Activated T-cell treated with anti-CD3 and anti-CD28 coated beads, Interleukin-2, amount 50 U/mL, for 24 hours (primary cell): ENCODE data around the gene TM2D3.
A peak's percentile ranks its signal among the peaks of the same experiment; 100 is the strongest.

ENCODE experiments used
- DNase-seq: peaks from one replicate; pipeline ENCODE4 v3.0.0-alpha.2; 2020
- H3K27ac Mint-ChIP-seq: 2 replicates; pipeline ENCODE4 v1.8.0; 2020; ENCODE audit warnings: mild to moderate bottlenecking, mixed read lengths
- H3K27me3 Mint-ChIP-seq: 2 replicates; pipeline ENCODE4 v1.8.0; 2020; ENCODE audit warnings: mixed read lengths
- H3K36me3 Mint-ChIP-seq: 2 replicates; pipeline ENCODE4 v1.8.0; 2020; ENCODE audit warnings: low read depth, mixed read lengths
- H3K4me1 Mint-ChIP-seq: 2 replicates; pipeline ENCODE4 v1.8.0; 2020; ENCODE audit warnings: low read depth, mixed read lengths
- H3K4me3 Mint-ChIP-seq: 2 replicates; pipeline ENCODE4 v1.8.0; 2020; ENCODE audit warnings: mild to moderate bottlenecking, moderate library complexity, mixed read lengths
- H3K9me3 Mint-ChIP-seq: 2 replicates; pipeline ENCODE4 v1.8.0; 2020; ENCODE audit warnings: mixed read lengths

Gene TM2D3, protein sequence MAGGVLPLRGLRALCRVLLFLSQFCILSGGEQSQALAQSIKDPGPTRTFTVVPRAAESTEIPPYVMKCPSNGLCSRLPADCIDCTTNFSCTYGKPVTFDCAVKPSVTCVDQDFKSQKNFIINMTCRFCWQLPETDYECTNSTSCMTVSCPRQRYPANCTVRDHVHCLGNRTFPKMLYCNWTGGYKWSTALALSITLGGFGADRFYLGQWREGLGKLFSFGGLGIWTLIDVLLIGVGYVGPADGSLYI

DNA sequence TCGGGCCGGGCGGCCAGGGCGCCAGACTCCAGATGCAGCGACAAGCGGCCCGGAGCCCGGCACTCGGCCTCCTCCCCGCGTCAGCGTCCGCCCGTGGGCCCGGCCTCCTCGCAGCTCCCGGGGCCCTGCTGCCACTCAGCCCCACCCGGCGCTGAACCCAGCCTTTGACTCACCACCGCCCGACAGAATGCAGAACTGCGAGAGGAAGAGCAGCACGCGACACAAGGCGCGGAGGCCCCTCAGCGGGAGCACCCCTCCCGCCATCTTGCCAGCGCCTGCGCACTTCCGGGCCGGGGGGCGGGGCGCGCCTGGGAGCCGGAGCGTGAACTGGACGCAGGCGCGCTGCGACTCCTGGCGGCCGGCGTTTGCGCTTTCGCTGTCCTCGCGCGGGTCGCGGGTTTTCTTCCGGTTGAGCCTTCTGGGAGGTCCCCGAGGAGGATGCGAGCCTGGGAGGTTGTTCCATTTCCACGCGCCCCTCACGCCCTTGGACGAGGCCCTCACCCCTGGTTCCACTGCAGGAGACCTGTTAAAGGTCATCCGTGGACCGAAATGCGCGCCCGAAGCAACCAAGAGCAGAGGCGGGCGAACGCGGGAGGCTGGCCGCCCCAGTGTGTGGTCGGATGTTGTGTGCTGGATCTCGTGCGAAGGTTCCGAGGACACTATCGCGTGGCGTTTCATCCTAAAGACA lies at the start of gene TM2D3:
TM2D3 (minus strand) TSS at position 284 of the 688 bp plus-strand sequence; CDS start at position 264, 20 bp downstream.
- peaks cover 68% of the 10 kb centered on the region for H3K36me3 Mint-ChIP-seq
- peaks cover 53% of the 10 kb centered on the region for H3K4me1 Mint-ChIP-seq
- no peaks in the 10 kb centered on the region for H3K27me3 Mint-ChIP-seq
- DNase-seq, result peak; percentile 96
- peak within 1 kb of the TSS; percentile 97 for H3K27ac Mint-ChIP-seq
- H3K9me3 Mint-ChIP-seq, result no peaks in the 10 kb centered on the region
- peak within 1 kb of the TSS; percentile 94 for H3K4me3 Mint-ChIP-seq

DNA sequence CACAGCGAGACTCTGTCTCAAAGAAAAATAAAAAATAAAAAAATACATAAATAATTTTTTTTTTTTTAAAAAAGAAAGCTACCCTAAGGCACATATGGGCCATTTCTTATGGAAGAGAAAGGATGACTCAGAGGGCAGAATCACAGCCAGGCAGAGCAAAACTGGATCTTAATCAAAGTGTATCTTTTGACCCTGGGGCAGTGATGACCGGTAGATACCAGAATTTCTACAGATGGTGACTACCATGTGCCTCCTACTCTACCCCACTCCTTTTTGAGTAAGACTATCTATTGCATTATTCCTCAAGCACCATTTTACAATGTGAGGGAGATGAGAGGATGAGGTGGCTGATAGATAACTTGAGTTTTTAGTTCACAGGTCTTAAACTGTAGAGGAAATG lies 46.1 kb upstream of the TM2D3 start:
- Mint-ChIP-seq H3K9me3 (no peaks in the 10 kb centered on the region), H3K36me3 (peaks cover 90% of the 10 kb centered on the region), H3K27ac (no peak overlapping the region), H3K4me1 (peaks cover 37% of the 10 kb centered on the region), H3K27me3 (no peaks in the 10 kb centered on the region), H3K4me3 (no peak overlapping the region)
- no peak for DNase-seq

DNA sequence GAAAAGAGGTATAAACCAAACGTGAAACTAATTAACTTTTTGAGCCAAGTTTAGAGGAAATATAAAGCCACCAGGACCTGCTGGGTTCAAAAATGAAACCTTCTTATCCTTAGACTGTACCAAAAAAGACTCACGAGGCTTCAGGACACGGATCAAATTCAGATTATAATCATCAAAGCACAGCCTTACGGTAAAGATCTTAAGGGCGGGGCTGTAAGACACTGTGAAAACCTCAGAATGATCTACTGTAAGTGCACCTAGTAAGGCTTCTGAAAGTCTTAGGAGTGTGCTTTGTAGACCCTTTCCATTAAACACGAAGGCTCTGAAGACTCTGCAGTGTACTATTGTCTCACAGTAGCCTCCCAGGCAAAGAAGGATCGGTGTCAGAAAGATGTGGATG lies 45.3 kb upstream of the TM2D3 start:
- H3K4me3 Mint-ChIP-seq, result peak overlapping the region; percentile 30

DNA sequence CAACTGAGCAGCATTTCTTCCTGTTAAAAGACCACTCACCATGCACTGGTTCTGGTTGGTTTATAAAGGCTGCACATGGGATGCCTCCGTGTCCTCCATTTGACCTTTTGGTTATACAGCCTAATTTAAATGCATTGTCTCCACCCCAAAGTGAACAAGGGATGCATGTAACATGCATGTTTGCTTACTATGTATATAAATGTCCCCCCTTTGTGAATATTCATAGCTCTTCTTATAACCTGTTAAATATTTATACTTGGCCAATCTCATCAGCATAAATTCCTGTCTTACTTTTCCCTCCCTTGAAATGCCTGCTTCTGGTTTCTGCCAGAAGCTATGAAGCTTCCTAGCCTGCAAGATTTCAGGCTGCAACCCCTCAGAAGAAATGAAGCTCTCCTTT lies 44.6 kb upstream of the TM2D3 start:
- Mint-ChIP-seq H3K27ac (peak overlapping the region; percentile 82), H3K4me3 (no peak overlapping the region), H3K9me3 (no peaks in the 10 kb centered on the region), H3K4me1 (peaks cover 47% of the 10 kb centered on the region), H3K36me3 (peaks cover 88% of the 10 kb centered on the region), H3K27me3 (no peaks in the 10 kb centered on the region)
- DNase-seq, result no peak

More for the DNA sequence above, 45.3 kb upstream of the TM2D3 start:
- DNase-seq, result no peak
- Mint-ChIP-seq H3K9me3 (no peaks in the 10 kb centered on the region), H3K27ac (peak overlapping the region; percentile 82), H3K4me1 (peaks cover 45% of the 10 kb centered on the region), H3K27me3 (no peaks in the 10 kb centered on the region), H3K36me3 (peaks cover 92% of the 10 kb centered on the region)

DNA sequence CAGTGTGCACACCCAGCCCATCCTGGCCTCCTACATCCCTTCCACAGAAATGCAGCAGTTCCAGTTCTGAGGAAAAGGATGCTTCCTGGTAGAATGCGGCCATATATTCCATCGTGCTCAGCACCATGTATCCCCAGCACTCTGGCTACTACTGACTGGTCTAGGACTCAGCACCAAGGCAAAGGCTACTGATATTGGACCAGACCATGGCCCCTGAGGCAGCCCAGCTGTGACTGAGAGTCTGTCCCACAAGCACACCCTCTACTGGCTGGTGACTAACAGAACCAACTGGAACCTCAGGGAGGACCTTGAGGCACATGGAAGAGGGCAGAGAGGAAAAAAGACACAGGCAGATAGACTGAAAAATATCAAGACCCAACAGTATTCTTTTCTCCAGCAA lies 42.1 kb upstream of the TM2D3 start:
- no peak overlapping the region for H3K4me3 Mint-ChIP-seq
- H3K36me3 Mint-ChIP-seq, result peaks cover 75% of the 10 kb centered on the region
- H3K9me3 Mint-ChIP-seq, result no peaks in the 10 kb centered on the region
- no peaks in the 10 kb centered on the region for H3K27me3 Mint-ChIP-seq
- DNase-seq, result no peak
- H3K27ac Mint-ChIP-seq, result peak overlapping the region; percentile 5
- H3K4me1 Mint-ChIP-seq, result peaks cover 58% of the 10 kb centered on the region

DNA sequence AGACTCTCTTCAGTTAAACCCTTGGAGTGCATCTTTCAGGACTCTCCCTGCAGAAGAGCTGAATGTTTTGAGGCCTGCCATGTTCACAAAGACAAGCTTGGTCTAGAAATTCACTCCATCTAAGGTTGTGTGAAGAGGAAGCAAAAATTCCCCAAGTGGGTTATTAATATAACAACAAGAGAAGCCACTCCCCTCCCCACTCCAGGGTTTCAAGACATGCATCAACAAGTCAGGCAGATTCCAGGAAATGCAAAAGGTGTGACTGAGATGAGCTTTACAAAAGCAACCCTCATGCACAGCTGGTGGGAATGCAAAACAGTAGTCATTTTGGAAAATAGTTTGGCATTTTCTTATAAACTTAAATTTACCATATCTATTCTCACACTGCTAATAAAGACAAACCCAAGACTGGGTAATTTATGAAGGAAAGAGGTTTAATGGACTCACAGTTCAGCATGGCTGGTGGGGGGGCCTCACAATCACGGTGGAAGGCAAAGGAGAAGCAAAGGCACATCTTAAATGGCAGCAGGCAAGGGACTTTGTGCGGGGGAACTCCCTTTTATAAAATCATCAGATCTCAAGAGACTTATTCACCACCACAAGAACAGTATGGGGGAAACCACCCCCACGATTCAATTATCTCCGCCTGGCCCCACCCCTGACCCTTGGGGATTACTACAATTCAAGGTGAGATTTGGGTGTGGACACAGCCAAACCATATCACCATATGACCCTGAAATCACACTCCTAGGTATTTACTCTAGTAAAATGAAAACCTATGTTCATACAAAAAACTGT lies 40.8 kb upstream of the TM2D3 start:
- Mint-ChIP-seq H3K4me3 (no peak overlapping the region), H3K36me3 (peaks cover 71% of the 10 kb centered on the region), H3K4me1 (peaks cover 52% of the 10 kb centered on the region)

DNA sequence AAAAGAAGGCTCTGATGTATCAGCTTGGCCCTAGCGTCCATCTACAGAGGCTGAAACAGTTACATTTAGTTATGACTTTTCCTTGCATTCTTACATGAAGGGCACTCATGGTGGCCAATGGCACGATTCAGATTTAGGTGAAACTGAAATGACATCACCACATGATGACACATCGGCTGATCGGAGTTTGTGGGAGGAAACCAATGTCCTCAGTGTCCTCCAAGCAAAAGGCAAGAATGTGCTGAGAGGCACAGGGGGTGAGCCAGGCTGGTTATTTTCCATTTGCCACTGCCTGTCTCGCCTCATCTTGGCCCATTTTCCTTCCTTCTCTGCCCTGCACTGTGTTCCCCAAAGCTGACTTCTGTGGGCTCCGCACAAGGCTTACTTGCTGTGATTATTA lies 37.7 kb upstream of the TM2D3 start:
- peaks cover 67% of the 10 kb centered on the region for H3K36me3 Mint-ChIP-seq
- peak overlapping the region; percentile 3 for H3K27ac Mint-ChIP-seq
- no peak for DNase-seq
- H3K9me3 Mint-ChIP-seq, result no peaks in the 10 kb centered on the region
- H3K27me3 Mint-ChIP-seq, result no peaks in the 10 kb centered on the region
- H3K4me1 Mint-ChIP-seq, result peaks cover 30% of the 10 kb centered on the region
- H3K4me3 Mint-ChIP-seq, result no peak overlapping the region

More for the DNA sequence above, 40.8 kb upstream of the TM2D3 start:
- Mint-ChIP-seq H3K9me3 (no peaks in the 10 kb centered on the region), H3K27me3 (no peaks in the 10 kb centered on the region), H3K27ac (peak overlapping the region; percentile 82)
- no peak for DNase-seq

GRCh38 chr15:101686718-101687117 lies 34.5 kb upstream of the TM2D3 start:
- peaks cover 16% of the 10 kb centered on the region for H3K4me1 Mint-ChIP-seq
- no peak overlapping the region for H3K4me3 Mint-ChIP-seq
- H3K36me3 Mint-ChIP-seq, result peaks cover 70% of the 10 kb centered on the region
- DNase-seq, result no peak
- H3K9me3 Mint-ChIP-seq, result no peaks in the 10 kb centered on the region
- H3K27me3 Mint-ChIP-seq, result no peaks in the 10 kb centered on the region
- H3K27ac Mint-ChIP-seq, result no peak overlapping the region

GRCh38 chr15:101684877-101685276 lies 32.7 kb upstream of the TM2D3 start:
- H3K27me3 Mint-ChIP-seq, result no peaks in the 10 kb centered on the region
- no peak for DNase-seq
- no peak overlapping the region for H3K4me3 Mint-ChIP-seq
- H3K36me3 Mint-ChIP-seq, result peaks cover 82% of the 10 kb centered on the region
- H3K9me3 Mint-ChIP-seq, result no peaks in the 10 kb centered on the region
- H3K27ac Mint-ChIP-seq, result peak overlapping the region; percentile 16
- peaks cover 18% of the 10 kb centered on the region for H3K4me1 Mint-ChIP-seq

DNA sequence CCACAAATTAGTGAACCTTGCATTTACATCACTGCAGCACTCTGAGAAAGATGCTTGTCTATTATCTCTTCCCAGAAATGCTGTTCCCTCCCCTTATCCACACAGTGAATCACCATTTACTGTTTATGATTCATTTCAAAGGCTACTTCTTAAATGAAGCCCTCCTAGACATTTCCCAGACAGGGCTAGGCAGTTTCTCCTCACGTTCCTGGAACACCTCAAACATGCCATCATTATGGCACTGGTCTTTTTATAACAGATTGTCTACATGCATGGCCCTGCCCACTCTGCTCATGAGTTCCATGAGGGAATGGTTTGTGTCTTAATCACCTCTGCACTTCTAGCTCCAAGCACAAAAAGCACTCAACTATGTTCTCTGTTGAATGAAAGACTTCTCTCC lies 32.2 kb upstream of the TM2D3 start:
- no peak for DNase-seq
- H3K27me3 Mint-ChIP-seq, result no peaks in the 10 kb centered on the region
- H3K4me3 Mint-ChIP-seq, result no peak overlapping the region
- peaks cover 82% of the 10 kb centered on the region for H3K36me3 Mint-ChIP-seq
- no peaks in the 10 kb centered on the region for H3K9me3 Mint-ChIP-seq
- peaks cover 13% of the 10 kb centered on the region for H3K4me1 Mint-ChIP-seq
- peak overlapping the region; percentile 16 for H3K27ac Mint-ChIP-seq

DNA sequence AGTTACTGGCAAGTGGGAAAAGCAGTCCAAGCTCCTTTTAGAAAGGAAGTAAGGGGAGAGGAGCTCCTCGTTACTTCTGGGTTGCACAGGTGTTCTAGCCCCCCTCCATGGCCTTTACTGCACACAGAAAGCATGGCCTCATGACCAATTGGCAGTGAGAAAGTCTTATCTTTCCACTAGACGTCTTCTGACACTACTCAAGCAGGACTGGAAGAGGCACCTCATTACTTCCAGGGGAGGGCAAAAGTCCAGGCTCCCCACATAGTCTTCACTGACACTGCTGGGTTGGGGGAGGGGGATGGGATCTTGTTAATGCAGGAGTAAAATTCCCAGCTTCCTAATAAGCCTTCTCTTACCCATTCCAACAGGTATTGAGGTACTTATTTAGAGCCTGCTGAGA lies 27.6 kb upstream of the TM2D3 start:
- peaks cover 15% of the 10 kb centered on the region for H3K4me1 Mint-ChIP-seq
- H3K27me3 Mint-ChIP-seq, result no peaks in the 10 kb centered on the region
- no peak for DNase-seq
- no peaks in the 10 kb centered on the region for H3K9me3 Mint-ChIP-seq
- peaks cover 80% of the 10 kb centered on the region for H3K36me3 Mint-ChIP-seq
- H3K27ac Mint-ChIP-seq, result no peak overlapping the region
- no peak overlapping the region for H3K4me3 Mint-ChIP-seq

DNA sequence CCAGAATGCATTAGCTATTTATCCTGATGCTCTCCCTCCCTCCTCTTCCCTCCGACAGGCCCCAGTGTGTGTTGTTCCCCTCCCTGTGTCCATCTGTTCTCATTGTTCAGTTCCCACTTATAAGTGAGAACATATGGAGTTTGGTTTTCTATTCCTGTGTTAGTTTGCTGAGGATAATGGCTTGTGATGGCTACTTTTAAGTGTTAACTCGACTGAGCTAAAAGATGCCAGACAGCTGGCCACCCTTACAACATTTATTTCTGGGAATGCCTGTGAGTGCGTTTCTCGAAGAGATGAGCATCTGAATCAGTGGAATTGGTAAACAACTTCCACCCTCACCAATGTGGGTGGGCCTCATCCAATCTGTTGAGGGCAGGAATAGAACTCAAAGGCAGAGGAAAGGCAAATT lies 24.7 kb upstream of the TM2D3 start:
- H3K27me3 Mint-ChIP-seq, result no peaks in the 10 kb centered on the region
- H3K27ac Mint-ChIP-seq, result peak overlapping the region; percentile 22

DNA sequence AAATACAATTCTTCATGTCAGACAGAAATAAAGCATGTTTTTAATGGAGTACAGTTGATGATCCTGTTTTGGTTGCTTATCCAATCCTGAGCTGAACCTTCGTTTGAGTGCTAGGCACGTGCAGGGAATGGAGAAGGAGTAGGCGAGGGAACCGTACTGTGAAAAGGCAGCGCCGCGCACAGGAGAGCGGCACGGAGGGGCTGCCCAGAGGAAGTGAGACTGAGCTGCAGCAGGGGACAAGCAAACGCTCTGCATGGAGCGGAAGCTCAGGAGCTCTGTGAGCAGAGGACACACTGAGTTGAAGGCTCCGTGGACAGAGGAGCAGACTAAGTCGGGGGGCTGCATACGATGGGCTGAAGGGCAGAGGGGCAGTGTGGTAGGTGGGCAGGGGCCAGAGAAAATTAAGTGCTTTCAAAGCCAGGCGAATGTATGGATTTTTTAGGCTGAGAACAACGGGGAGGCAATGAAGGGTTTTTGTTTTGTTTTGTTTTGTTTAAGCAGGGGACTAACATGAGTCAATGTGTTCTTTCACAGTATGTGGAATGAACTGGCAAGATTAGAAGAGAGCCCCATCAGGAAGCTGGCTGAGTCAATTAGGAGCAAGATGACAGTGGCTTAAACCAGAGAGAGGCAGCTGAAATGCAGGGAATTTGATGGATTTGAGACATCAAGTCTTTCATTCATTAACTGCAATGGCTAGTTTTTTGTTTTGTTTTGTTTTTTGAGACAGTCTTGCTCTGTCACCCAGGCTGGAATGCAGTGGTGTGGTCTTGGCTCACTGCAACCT lies 23.8 kb upstream of the TM2D3 start:
- Mint-ChIP-seq H3K4me1 (peaks cover 9% of the 10 kb centered on the region), H3K36me3 (peaks cover 80% of the 10 kb centered on the region), H3K9me3 (no peaks in the 10 kb centered on the region), H3K27me3 (no peaks in the 10 kb centered on the region), H3K27ac (peak overlapping the region; percentile 63), H3K4me3 (no peak overlapping the region)
- DNase-seq, result no peak

More for the DNA sequence above, 24.7 kb upstream of the TM2D3 start:
- Mint-ChIP-seq H3K4me1 (peaks cover 10% of the 10 kb centered on the region), H3K4me3 (no peak overlapping the region), H3K36me3 (peaks cover 81% of the 10 kb centered on the region), H3K9me3 (no peaks in the 10 kb centered on the region)
- DNase-seq, result no peak

GRCh38 chr15:101675015-101675414 lies 22.8 kb upstream of the TM2D3 start:
- Mint-ChIP-seq H3K27ac (no peak overlapping the region), H3K36me3 (peaks cover 80% of the 10 kb centered on the region), H3K9me3 (no peaks in the 10 kb centered on the region)

More at GRCh38 chr15:101675015-101675414, 22.8 kb upstream of the TM2D3 start:
- H3K27me3 Mint-ChIP-seq, result no peaks in the 10 kb centered on the region
- DNase-seq, result no peak
- peaks cover 3% of the 10 kb centered on the region for H3K4me1 Mint-ChIP-seq
- H3K4me3 Mint-ChIP-seq, result no peak overlapping the region
